Measurements from ENCODE around the gene COQ10A. TPM values are rescaled to one million over a fixed set of nuclear protein-coding genes. Genes with fewer than 3 reads are reported as not detected.

The COQ10A gene
- total RNA-seq, 2 donors from 2014 or later = 20.5 to 23.2 TPM

DNA sequence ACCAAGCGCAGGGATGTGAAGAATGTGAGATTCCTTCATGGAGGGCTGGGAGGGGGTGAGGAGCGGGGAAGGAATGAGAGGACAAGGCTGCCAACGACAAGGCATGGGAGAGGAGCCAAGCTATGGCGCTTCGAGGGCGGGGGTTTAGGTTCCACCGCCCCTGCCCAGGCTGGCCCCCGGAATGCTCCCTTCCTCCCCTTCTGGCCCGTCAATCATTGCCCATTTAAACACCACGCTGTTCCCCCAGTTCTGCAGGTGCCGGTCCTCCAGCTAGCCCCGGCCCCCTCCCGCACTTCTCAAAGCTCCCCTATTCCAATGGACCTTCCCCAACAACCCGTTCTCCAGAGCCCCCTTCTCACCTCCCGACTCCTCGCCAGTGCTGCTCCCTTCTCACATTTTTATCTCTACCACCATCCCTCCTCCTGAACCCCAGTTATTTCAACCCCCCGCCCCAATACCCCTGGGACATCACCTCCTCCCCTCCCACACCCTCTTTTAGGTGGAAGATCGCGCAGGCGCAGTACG is 45.4 kb upstream of the COQ10A start:
- peaks cover 26% of the 10 kb centered on the region for H3K4me1 Mint-ChIP-seq
- H3K9me3 ChIP-seq (ENCODE audit: control insufficient read depth, low read length) = no peaks in the 10 kb centered on the region
- 0% methylated on average over 9 to 21 of the region's 21 CpGs for WGBS, 2 experiments (ENCODE audit: insufficient coverage in 1 of 2, insufficient read length in 1 of 2)
- H3K27ac Mint-ChIP-seq = peak overlapping the region; percentile 96
- peaks cover 12% of the 10 kb centered on the region for H3K36me3 ChIP-seq (ENCODE audit: control insufficient read depth, insufficient read depth, low read length)
- TF ChIP-seq, protein P1, sequence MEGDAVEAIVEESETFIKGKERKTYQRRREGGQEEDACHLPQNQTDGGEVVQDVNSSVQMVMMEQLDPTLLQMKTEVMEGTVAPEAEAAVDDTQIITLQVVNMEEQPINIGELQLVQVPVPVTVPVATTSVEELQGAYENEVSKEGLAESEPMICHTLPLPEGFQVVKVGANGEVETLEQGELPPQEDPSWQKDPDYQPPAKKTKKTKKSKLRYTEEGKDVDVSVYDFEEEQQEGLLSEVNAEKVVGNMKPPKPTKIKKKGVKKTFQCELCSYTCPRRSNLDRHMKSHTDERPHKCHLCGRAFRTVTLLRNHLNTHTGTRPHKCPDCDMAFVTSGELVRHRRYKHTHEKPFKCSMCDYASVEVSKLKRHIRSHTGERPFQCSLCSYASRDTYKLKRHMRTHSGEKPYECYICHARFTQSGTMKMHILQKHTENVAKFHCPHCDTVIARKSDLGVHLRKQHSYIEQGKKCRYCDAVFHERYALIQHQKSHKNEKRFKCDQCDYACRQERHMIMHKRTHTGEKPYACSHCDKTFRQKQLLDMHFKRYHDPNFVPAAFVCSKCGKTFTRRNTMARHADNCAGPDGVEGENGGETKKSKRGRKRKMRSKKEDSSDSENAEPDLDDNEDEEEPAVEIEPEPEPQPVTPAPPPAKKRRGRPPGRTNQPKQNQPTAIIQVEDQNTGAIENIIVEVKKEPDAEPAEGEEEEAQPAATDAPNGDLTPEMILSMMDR (conservative IDR thresholded peaks at IDR 0.05) = no peak
- peak overlapping the region; percentile 93 for H3K27ac ChIP-seq (ENCODE audit: low read depth, low read length)
- peaks cover 5% of the 10 kb centered on the region for H3K4me1 ChIP-seq (ENCODE audit: control insufficient read depth, insufficient read depth, low read length)
- no peaks in the 10 kb centered on the region for H3K27me3 Mint-ChIP-seq (ENCODE audit: insufficient read depth)
- H3K4me3 Mint-ChIP-seq = peak overlapping the region; percentile 99
- no peaks in the 10 kb centered on the region for H3K27me3 ChIP-seq (ENCODE audit: control insufficient read depth, insufficient read depth, low read length, poor library complexity, severe bottlenecking)
- peaks cover 18% of the 10 kb centered on the region for H3K36me3 Mint-ChIP-seq (ENCODE audit: low read depth)
- DNase-seq = peak; percentile 89
- H3K9ac ChIP-seq (ENCODE audit: extremely low read depth, low read length, poor library complexity, severe bottlenecking) = peak overlapping the region; percentile 93
- H3K4me3 ChIP-seq (ENCODE audit: low read length) = peak overlapping the region; percentile 100
- H3K9me3 Mint-ChIP-seq = peaks cover 2% of the 10 kb centered on the region

DNA sequence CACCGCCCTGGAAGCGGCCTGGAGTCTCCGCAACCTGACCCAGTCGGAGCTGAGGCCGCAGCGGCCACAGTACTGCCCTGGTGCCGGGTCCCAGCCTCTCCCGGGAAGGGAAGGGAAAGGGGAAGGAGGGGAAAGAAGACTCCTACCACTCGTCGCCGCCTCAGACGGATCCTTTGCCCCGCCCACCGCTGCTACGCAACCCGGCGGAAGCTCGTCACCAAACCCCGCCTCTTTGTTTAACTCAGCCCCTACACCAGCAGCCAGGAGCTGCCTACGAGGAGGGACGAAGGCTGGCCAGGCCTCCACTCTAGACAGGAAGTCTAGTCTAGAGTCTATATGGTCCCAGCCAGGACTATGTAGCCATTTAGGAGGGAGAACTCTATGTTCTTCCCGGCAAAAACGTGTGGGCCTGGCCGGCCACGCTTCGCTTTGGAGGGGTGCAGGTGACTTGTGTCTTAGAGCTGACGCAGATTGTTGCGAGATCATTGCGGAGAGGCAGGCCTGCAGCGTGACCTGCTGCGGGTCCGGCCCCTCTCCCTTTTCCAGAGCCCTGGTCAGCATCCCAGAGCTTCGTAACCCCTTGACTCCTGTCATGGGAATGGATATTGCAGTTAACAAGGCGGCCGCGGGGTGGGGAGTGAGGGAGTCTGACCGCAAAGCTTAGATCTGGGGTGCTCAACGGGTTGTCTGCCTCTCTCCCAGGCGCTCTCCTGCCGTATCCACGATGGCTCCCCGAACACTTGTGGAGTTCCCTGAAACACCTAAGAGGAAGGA is 44.8 kb upstream of the COQ10A start, which contains the start of gene RNF41:
RNF41 (minus strand) TSS at position 166 of the 774 bp plus-strand sequence. CDS start 7,875 bp downstream, outside the sequence.
- WGBS, 2 experiments (ENCODE audit: insufficient coverage in 1 of 2, insufficient read length in 1 of 2) = 15 to 54% methylated on average over 22 to 42 of the region's 42 CpGs

GRCh38 chr12:56222531-56222895 is 44.2 kb upstream of the COQ10A start:
- H3K4me1 Mint-ChIP-seq = peaks cover 26% of the 10 kb centered on the region
- no peaks in the 10 kb centered on the region for H3K27me3 Mint-ChIP-seq (ENCODE audit: insufficient read depth)
- WGBS, 2 experiments (ENCODE audit: insufficient coverage in 1 of 2, insufficient read length in 1 of 2) = 85% methylated on average over 3 of the region's 4 CpGs; no CpG with 5 or more reads in 1 of the 2 experiments
- Histone ChIP-seq H3K4me3 (ENCODE audit: low read length) (peak overlapping the region; percentile 100), H3K27me3 (ENCODE audit: control insufficient read depth, insufficient read depth, low read length, poor library complexity, severe bottlenecking) (no peaks in the 10 kb centered on the region), H3K9ac (ENCODE audit: extremely low read depth, low read length, poor library complexity, severe bottlenecking) (peak overlapping the region; percentile 93), H3K36me3 (ENCODE audit: control insufficient read depth, insufficient read depth, low read length) (peaks cover 9% of the 10 kb centered on the region), H3K27ac (ENCODE audit: low read depth, low read length) (peak overlapping the region; percentile 93), H3K4me1 (ENCODE audit: control insufficient read depth, insufficient read depth, low read length) (peaks cover 5% of the 10 kb centered on the region), H3K9me3 (ENCODE audit: control insufficient read depth, low read length) (no peaks in the 10 kb centered on the region)
- H3K4me3 Mint-ChIP-seq = peak overlapping the region; percentile 99
- TF ChIP-seq, protein P1 (conservative IDR thresholded peaks at IDR 0.05) = peak; percentile 4
- peaks cover 1% of the 10 kb centered on the region for H3K9me3 Mint-ChIP-seq
- no peak for DNase-seq
- H3K27ac Mint-ChIP-seq = peak overlapping the region; percentile 96
- H3K36me3 Mint-ChIP-seq (ENCODE audit: low read depth) = peaks cover 9% of the 10 kb centered on the region

More for the DNA sequence above, 44.8 kb upstream of the COQ10A start, which contains the start of gene RNF41:
- no peaks in the 10 kb centered on the region for H3K9me3 ChIP-seq (ENCODE audit: control insufficient read depth, low read length)
- peaks cover 2% of the 10 kb centered on the region for H3K9me3 Mint-ChIP-seq
- TF ChIP-seq, protein P1 (conservative IDR thresholded peaks at IDR 0.05) = peak; percentile 28
- peak within 1 kb of the TSS; percentile 93 for H3K27ac ChIP-seq (ENCODE audit: low read depth, low read length)
- peak within 1 kb of the TSS; percentile 96 for H3K27ac Mint-ChIP-seq
- H3K27me3 ChIP-seq (ENCODE audit: control insufficient read depth, insufficient read depth, low read length, poor library complexity, severe bottlenecking) = no peaks in the 10 kb centered on the region
- H3K27me3 Mint-ChIP-seq (ENCODE audit: insufficient read depth) = no peaks in the 10 kb centered on the region
- peak within 1 kb of the TSS; percentile 93 for H3K9ac ChIP-seq (ENCODE audit: extremely low read depth, low read length, poor library complexity, severe bottlenecking)
- H3K4me1 ChIP-seq (ENCODE audit: control insufficient read depth, insufficient read depth, low read length) = peaks cover 5% of the 10 kb centered on the region
- peak; percentile 100 for DNase-seq
- peaks cover 14% of the 10 kb centered on the region for H3K36me3 Mint-ChIP-seq (ENCODE audit: low read depth)
- peak within 1 kb of the TSS; percentile 99 for H3K4me3 Mint-ChIP-seq
- H3K36me3 ChIP-seq (ENCODE audit: control insufficient read depth, insufficient read depth, low read length) = peaks cover 8% of the 10 kb centered on the region
- peaks cover 26% of the 10 kb centered on the region for H3K4me1 Mint-ChIP-seq
- H3K4me3 ChIP-seq (ENCODE audit: low read length) = peak within 1 kb of the TSS; percentile 100
